ENCODE data around the gene MYH4. TPM values are rescaled to one million over a fixed set of nuclear protein-coding genes. Genes with fewer than 3 reads are reported as not detected.

The MYH4 gene
- polyA plus RNA-seq, 1 donor from 2014 or later: not detected

- H3K4me2 ChIP-seq (ENCODE audit: low read length): no peak overlapping the region
- TF ChIP-seq EP300 (conservative IDR thresholded peaks at IDR 0.05; ENCODE audit: poor library complexity, severe bottlenecking) (no peak), POLR2AphosphoS5 (IDR thresholded peaks at IDR 0.05) (no peak), MXI1 (conservative IDR thresholded peaks at IDR 0.05; ENCODE audit: poor library complexity, severe bottlenecking) (no peak), TAF1 (IDR thresholded peaks at IDR 0.05; ENCODE audit: low read depth) (no peak), RAD21 (conservative IDR thresholded peaks at IDR 0.05) (no peak), SMC3 (conservative IDR thresholded peaks at IDR 0.05; ENCODE audit: poor library complexity) (no peak), EZH2 (IDR thresholded peaks at IDR 0.05; ENCODE audit: borderline replicate concordance, insufficient read depth, low read length, poor library complexity, severe bottlenecking) (no peak)
- TF ChIP-seq, protein P1, sequence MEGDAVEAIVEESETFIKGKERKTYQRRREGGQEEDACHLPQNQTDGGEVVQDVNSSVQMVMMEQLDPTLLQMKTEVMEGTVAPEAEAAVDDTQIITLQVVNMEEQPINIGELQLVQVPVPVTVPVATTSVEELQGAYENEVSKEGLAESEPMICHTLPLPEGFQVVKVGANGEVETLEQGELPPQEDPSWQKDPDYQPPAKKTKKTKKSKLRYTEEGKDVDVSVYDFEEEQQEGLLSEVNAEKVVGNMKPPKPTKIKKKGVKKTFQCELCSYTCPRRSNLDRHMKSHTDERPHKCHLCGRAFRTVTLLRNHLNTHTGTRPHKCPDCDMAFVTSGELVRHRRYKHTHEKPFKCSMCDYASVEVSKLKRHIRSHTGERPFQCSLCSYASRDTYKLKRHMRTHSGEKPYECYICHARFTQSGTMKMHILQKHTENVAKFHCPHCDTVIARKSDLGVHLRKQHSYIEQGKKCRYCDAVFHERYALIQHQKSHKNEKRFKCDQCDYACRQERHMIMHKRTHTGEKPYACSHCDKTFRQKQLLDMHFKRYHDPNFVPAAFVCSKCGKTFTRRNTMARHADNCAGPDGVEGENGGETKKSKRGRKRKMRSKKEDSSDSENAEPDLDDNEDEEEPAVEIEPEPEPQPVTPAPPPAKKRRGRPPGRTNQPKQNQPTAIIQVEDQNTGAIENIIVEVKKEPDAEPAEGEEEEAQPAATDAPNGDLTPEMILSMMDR (IDR thresholded peaks at IDR 0.05; ENCODE audit: poor library complexity, severe bottlenecking): no peak
- TF ChIP-seq, protein P2, sequence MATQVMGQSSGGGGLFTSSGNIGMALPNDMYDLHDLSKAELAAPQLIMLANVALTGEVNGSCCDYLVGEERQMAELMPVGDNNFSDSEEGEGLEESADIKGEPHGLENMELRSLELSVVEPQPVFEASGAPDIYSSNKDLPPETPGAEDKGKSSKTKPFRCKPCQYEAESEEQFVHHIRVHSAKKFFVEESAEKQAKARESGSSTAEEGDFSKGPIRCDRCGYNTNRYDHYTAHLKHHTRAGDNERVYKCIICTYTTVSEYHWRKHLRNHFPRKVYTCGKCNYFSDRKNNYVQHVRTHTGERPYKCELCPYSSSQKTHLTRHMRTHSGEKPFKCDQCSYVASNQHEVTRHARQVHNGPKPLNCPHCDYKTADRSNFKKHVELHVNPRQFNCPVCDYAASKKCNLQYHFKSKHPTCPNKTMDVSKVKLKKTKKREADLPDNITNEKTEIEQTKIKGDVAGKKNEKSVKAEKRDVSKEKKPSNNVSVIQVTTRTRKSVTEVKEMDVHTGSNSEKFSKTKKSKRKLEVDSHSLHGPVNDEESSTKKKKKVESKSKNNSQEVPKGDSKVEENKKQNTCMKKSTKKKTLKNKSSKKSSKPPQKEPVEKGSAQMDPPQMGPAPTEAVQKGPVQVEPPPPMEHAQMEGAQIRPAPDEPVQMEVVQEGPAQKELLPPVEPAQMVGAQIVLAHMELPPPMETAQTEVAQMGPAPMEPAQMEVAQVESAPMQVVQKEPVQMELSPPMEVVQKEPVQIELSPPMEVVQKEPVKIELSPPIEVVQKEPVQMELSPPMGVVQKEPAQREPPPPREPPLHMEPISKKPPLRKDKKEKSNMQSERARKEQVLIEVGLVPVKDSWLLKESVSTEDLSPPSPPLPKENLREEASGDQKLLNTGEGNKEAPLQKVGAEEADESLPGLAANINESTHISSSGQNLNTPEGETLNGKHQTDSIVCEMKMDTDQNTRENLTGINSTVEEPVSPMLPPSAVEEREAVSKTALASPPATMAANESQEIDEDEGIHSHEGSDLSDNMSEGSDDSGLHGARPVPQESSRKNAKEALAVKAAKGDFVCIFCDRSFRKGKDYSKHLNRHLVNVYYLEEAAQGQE (IDR thresholded peaks at IDR 0.05; ENCODE audit: borderline replicate concordance): no peak
- H2AFZ ChIP-seq (ENCODE audit: low read depth, low read length): no peak overlapping the region
- H4K20me1 ChIP-seq (ENCODE audit: insufficient read depth): no peaks in the 10 kb centered on the region
- H3K9me2 ChIP-seq (ENCODE audit: insufficient read depth, low read length): no peaks in the 10 kb centered on the region
- no peak overlapping the region for H3K27ac ChIP-seq (ENCODE audit: low read length)
- H3K79me2 ChIP-seq (replicated peaks; ENCODE audit: insufficient read depth, low read length): no peaks in the 10 kb centered on the region
- H3K9me3 ChIP-seq (ENCODE audit: low read length): no peaks in the 10 kb centered on the region
- H3F3A ChIP-seq (ENCODE audit: insufficient read depth, low read length, poor library complexity, severe bottlenecking): no peaks in the 10 kb centered on the region
- no peaks in the 10 kb centered on the region for H3K27me3 ChIP-seq (ENCODE audit: insufficient read depth, low read depth, low read length)
- no peak overlapping the region for H3K4me3 ChIP-seq (ENCODE audit: low read length)
- H3K9ac ChIP-seq (ENCODE audit: low read length): no peak overlapping the region
- H3K36me3 ChIP-seq (ENCODE audit: insufficient read depth, low read length): no peaks in the 10 kb centered on the region
Observed at GRCh38 chr17:10458701-10459100, 10.7 kb downstream of the MYH4 start.

- no peaks in the 10 kb centered on the region for H3K79me2 ChIP-seq (replicated peaks; ENCODE audit: insufficient read depth, low read length)
- no peaks in the 10 kb centered on the region for H4K20me1 ChIP-seq (ENCODE audit: insufficient read depth)
- no peak for TF ChIP-seq POLR2AphosphoS5 (IDR thresholded peaks at IDR 0.05)
- no peak for TF ChIP-seq EZH2 (IDR thresholded peaks at IDR 0.05; ENCODE audit: borderline replicate concordance, insufficient read depth, low read length, poor library complexity, severe bottlenecking)
- no peak for TF ChIP-seq MXI1 (conservative IDR thresholded peaks at IDR 0.05; ENCODE audit: poor library complexity, severe bottlenecking)
- no peak for TF ChIP-seq EP300 (conservative IDR thresholded peaks at IDR 0.05; ENCODE audit: poor library complexity, severe bottlenecking)
- TF ChIP-seq, protein P2 (IDR thresholded peaks at IDR 0.05; ENCODE audit: borderline replicate concordance): no peak
- TF ChIP-seq, protein P1 (IDR thresholded peaks at IDR 0.05; ENCODE audit: poor library complexity, severe bottlenecking): no peak
- H3K9me2 ChIP-seq (ENCODE audit: insufficient read depth, low read length): no peaks in the 10 kb centered on the region
- no peak overlapping the region for H3K27ac ChIP-seq (ENCODE audit: low read length)
- H2AFZ ChIP-seq (ENCODE audit: low read depth, low read length): no peak overlapping the region
- H3K4me2 ChIP-seq (ENCODE audit: low read length): no peak overlapping the region
- H3K9me3 ChIP-seq (ENCODE audit: low read length): no peaks in the 10 kb centered on the region
- H3F3A ChIP-seq (ENCODE audit: insufficient read depth, low read length, poor library complexity, severe bottlenecking): no peaks in the 10 kb centered on the region
- H3K9ac ChIP-seq (ENCODE audit: low read length): no peak overlapping the region
- H3K4me3 ChIP-seq (ENCODE audit: low read length): no peak overlapping the region
- H3K36me3 ChIP-seq (ENCODE audit: insufficient read depth, low read length): no peaks in the 10 kb centered on the region
- no peaks in the 10 kb centered on the region for H3K27me3 ChIP-seq (ENCODE audit: insufficient read depth, low read depth, low read length)
Observed at GRCh38 chr17:10457952-10458351, 11.4 kb downstream of the MYH4 start.
